Endothelial cell of umbilical vein (primary cell): ENCODE measurements around the gene ATP11C. TPM values are rescaled to one million over a fixed set of nuclear protein-coding genes. Genes with fewer than 3 reads are reported as not detected.

ENCODE experiments used
- BruUV-seq: library from RNA; stranded (reverse); fragments of 400-500 nt; replicated peaks from 2 replicates; lab custom pipeline; 2021; lab: Mats Ljungman, UMichigan
- CTCF ChIA-PET: fragments of 300-600, 350-600 bp; sonication (Branson Sonifier 250); formaldehyde crosslinking; loops from one replicate; lab custom pipeline; 2021; ENCODE audit warnings: antibody characterized with exemption, inconsistent platforms; lab: Charles Lee
- POLR2A ChIA-PET: fragments of 300-600, 350-600 bp; sonication (Branson Sonifier 250); formaldehyde crosslinking; loops from one replicate; lab custom pipeline; 2021; ENCODE audit warnings: antibody characterized with exemption, inconsistent platforms; lab: Charles Lee
- DNase-seq: peaks from one replicate; pipeline ENCODE4 v3.0.0-alpha.2; 2011; ENCODE audit warnings: low read depth, low spot score
- FAIRE-seq: peaks from 2 replicates; lab custom pipeline; 2011; peaks lifted over from hg19 to GRCh38; lab: Jason Lieb, UNC
- H2AFZ ChIP-seq: 2 replicates; pipeline ENCODE4 v1.6.0; 2012; ENCODE audit warnings: low read depth, low read length, control low read depth, inconsistent platforms
- H3K27ac ChIP-seq: 2 replicates; pipeline ENCODE4 v1.5.1; 2011; ENCODE audit warnings: low read depth, mild to moderate bottlenecking, control low read depth, low read length, moderate library complexity; ENCODE audit not compliant: insufficient read depth
- H3K27me3 ChIP-seq, 2 experiments: 2 replicates each; pipeline versions ENCODE4 v1.6.0 to v1.6.1; 2011; ENCODE audit warnings: low read length in 2 of 2, mixed read lengths in 1 of 2; ENCODE audit not compliant: control insufficient read depth in 2 of 2, insufficient read depth in 2 of 2
- H3K36me3 ChIP-seq, 2 experiments: 2 replicates in 1 of 2; 3 replicates in 1 of 2; pipeline ENCODE4 v1.5.1; 2011; ENCODE audit warnings: low read length in 2 of 2, mild to moderate bottlenecking in 1 of 2, moderate library complexity in 1 of 2; ENCODE audit not compliant: control insufficient read depth in 2 of 2, insufficient read depth in 2 of 2; ENCODE audit errors: extremely low read depth in 1 of 2
- H3K4me1 ChIP-seq: 3 replicates; pipeline ENCODE4 v1.5.1; 2011; ENCODE audit warnings: mild to moderate bottlenecking, low read length; ENCODE audit not compliant: control insufficient read depth, insufficient read depth; ENCODE audit errors: extremely low read depth
- H3K4me2 ChIP-seq: 2 replicates; pipeline ENCODE4 v1.6.1; 2011; ENCODE audit warnings: low read length, control low read depth, mixed read lengths; ENCODE audit not compliant: insufficient read depth
- H3K4me3 ChIP-seq, 3 experiments: fragments of 200-600 bp in 1 of 3; sonication (generic), shearing (Covaris generic) in 1 of 3; replicated peaks in 1 of 3; 2 replicates each; pipeline ENCODE4 v1.5.1; 2011 to 2016; ENCODE audit warnings: control low read depth in 3 of 3, low read length in 3 of 3, mild to moderate bottlenecking in 2 of 3, inconsistent platforms in 1 of 3, low read depth in 1 of 3, moderate library complexity in 1 of 3; ENCODE audit not compliant: insufficient read depth in 1 of 3
- H3K79me2 ChIP-seq: 2 replicates; pipeline ENCODE4 v1.6.0; 2012; ENCODE audit warnings: low read length, inconsistent platforms; ENCODE audit not compliant: control insufficient read depth, insufficient read depth
- H3K9ac ChIP-seq: replicated peaks from 2 replicates; pipeline ENCODE3; 2011; ENCODE audit warnings: low read length, control low read depth; ENCODE audit not compliant: insufficient read depth; ENCODE audit errors: extremely low read depth
- H3K9me1 ChIP-seq: replicated peaks from 3 replicates; pipeline ENCODE4 v1.6.0; 2011; ENCODE audit warnings: mild to moderate bottlenecking, low read length; ENCODE audit not compliant: control insufficient read depth, insufficient read depth; ENCODE audit errors: extremely low read depth
- H3K9me3 ChIP-seq: replicated peaks from 2 replicates; pipeline ENCODE4 v1.5.1; 2012; ENCODE audit warnings: low read length, inconsistent platforms; ENCODE audit not compliant: control insufficient read depth, insufficient read depth
- H4K20me1 ChIP-seq: replicated peaks from 2 replicates; pipeline ENCODE3; 2011; ENCODE audit warnings: mild to moderate bottlenecking, low read length; ENCODE audit not compliant: control insufficient read depth, insufficient read depth; ENCODE audit errors: extremely low read depth
- CTCF ChIP-seq, 2 donors: IDR thresholded peaks; 1 replicate in 1 of 2; 2 replicates in 1 of 2; pipeline ENCODE4 v1.5.1; 2011; ENCODE audit warnings: low read length in 2 of 2, mild to moderate bottlenecking in 2 of 2, moderate library complexity in 2 of 2, control low read depth in 1 of 2, inconsistent platforms in 1 of 2, low read depth in 1 of 2; ENCODE audit not compliant: insufficient read depth in 1 of 2; ENCODE audit errors: extremely low read depth in 1 of 2
- EZH2 ChIP-seq: IDR thresholded peaks from 2 replicates; pipeline ENCODE4 v1.6.1; 2012; ENCODE audit warnings: borderline replicate concordance, low read depth, mild to moderate bottlenecking, moderate library complexity, low read length, inconsistent platforms; ENCODE audit not compliant: severe bottlenecking
- FOS ChIP-seq: IDR thresholded peaks from 2 replicates; pipeline ENCODE4 v1.6.1; 2011; ENCODE audit warnings: mild to moderate bottlenecking, low read length, moderate library complexity, borderline replicate concordance; ENCODE audit not compliant: insufficient read depth
- GATA2 ChIP-seq: IDR thresholded peaks from 2 replicates; pipeline ENCODE4 v1.7.0; 2011; ENCODE audit warnings: low read depth, mild to moderate bottlenecking, moderate library complexity, mixed read lengths, low read length; ENCODE audit not compliant: insufficient read length, insufficient read depth
- JUN ChIP-seq: IDR thresholded peaks from 2 replicates; pipeline ENCODE4 v1.6.1; 2011; ENCODE audit warnings: borderline replicate concordance, low read depth; ENCODE audit not compliant: insufficient read length, insufficient read depth
- MAX ChIP-seq: IDR thresholded peaks from 2 replicates; pipeline ENCODE4 v1.6.1; 2011; ENCODE audit not compliant: insufficient read depth, insufficient read length
- MYC ChIP-seq: IDR thresholded peaks from one replicate; pipeline ENCODE4 v1.6.1; 2011; ENCODE audit warnings: mild to moderate bottlenecking, low read depth, low read length
- POLR2A ChIP-seq: IDR thresholded peaks from 2 replicates; pipeline ENCODE4 v1.6.1; 2012; ENCODE audit warnings: low read depth, mild to moderate bottlenecking, control low read depth, low read length
- POLR2AphosphoS5 ChIP-seq: IDR thresholded peaks from 2 replicates; pipeline ENCODE4 v1.6.1; 2012; ENCODE audit warnings: low read depth, mild to moderate bottlenecking, control low read depth, low read length, moderate library complexity; ENCODE audit not compliant: insufficient read depth
- dilution Hi-C: fragments of 300-500 bp; cut with MboI; formaldehyde crosslinking; loops from one replicate; pipeline ENCODE4 v1.15.0; 2019; ENCODE audit warnings: low sequenced_read_pairs; ENCODE audit not compliant: extremely low pct_ligation_motif_present
- intact Hi-C: fragments of 100-400 bp; cut with micrococcal nuclease; formaldehyde crosslinking; loops from one replicate; pipeline ENCODE4 v1.10.0; 2022
- polyA plus RNA-seq, 4 experiments: library from polyadenylated mRNA; depleted of rRNA in 3 of 4; stranded (reverse) in 3 of 4; unstranded in 1 of 4; fragments of >200 nt; gene quantifications; 2 replicates each; pipeline versions ENCODE4 v1.2.1 to v1.2.3, GENCODE V29; 2011 to 2012; ENCODE audit warnings: missing spikeins in 1 of 4
- total RNA-seq: library from RNA; stranded (reverse); gene quantifications from 2 replicates; pipeline ENCODE4 v1.2.3, GENCODE V29; 2021

Gene ATP11C
- total and polyA plus RNA-seq, 2 donors (not counting 3 experiments of a cell fraction or from before 2014, with no cell fraction given) = 9.1 to 31.8 TPM

GRCh38 chrX:139909712-139910111, 23.1 kb downstream of the ATP11C start:
- CTCF ChIA-PET = no interaction called here
- peaks cover 28% of the 10 kb centered on the region for H3K79me2 ChIP-seq
- H3K9me1 ChIP-seq = no peaks in the 10 kb centered on the region
- no peak for FAIRE-seq
- POLR2A ChIA-PET = no interaction called here
- no peaks in the 10 kb centered on the region for H3K27me3 ChIP-seq
- dilution Hi-C loops (no loop called here), intact Hi-C loops (no loop called here)
- H3K4me1 ChIP-seq = peaks cover 12% of the 10 kb centered on the region
- no peak for DNase-seq
- no peak overlapping the region for H2AFZ ChIP-seq
- no peak overlapping the region for H3K4me3 ChIP-seq
- H3K27ac ChIP-seq = no peak overlapping the region
- TF ChIP-seq MYC (no peak), GATA2 (no peak), POLR2A (no peak), MAX (no peak), POLR2AphosphoS5 (no peak), EZH2 (no peak), FOS (no peak), CTCF (IDR thresholded peaks at IDR 0.05; ENCODE audit: extremely low read depth in 1 of 2, insufficient read depth in 1 of 2, low read depth in 1 of 2, low read length in 2 of 2) (no peak), JUN (no peak)
- H4K20me1 ChIP-seq = no peaks in the 10 kb centered on the region
- no peak overlapping the region for H3K9ac ChIP-seq
- H3K36me3 ChIP-seq = no peaks in the 10 kb centered on the region
- no peaks in the 10 kb centered on the region for H3K9me3 ChIP-seq
- no TSS peak for BruUV-seq
- H3K4me2 ChIP-seq = no peak overlapping the region
